ENCODE data around the gene PSORS1C2. TPM values are rescaled to one million over a fixed set of nuclear protein-coding genes. Genes with fewer than 3 reads are reported as not detected.
A peak's percentile ranks its signal among the peaks of the same experiment; 100 is the strongest.
"Not testable (repeated sequence)": the region's sequence is repeated elsewhere in the genome, so short reads cannot be mapped to it uniquely, and the experiment has no call there.

Gene PSORS1C2
- total RNA-seq, 1 donor from 2014 or later: not detected

- Mint-ChIP-seq H3K4me1 (ENCODE audit: low read depth) (peaks cover 6% of the 10 kb centered on the region), H3K9me3 (ENCODE audit: low read depth) (no peaks in the 10 kb centered on the region), H3K27me3 (ENCODE audit: low read depth) (no peaks in the 10 kb centered on the region), H3K4me3 (ENCODE audit: unreplicated experiment) (no peak overlapping the region), H3K36me3 (ENCODE audit: low read depth) (no peaks in the 10 kb centered on the region), H3K27ac (ENCODE audit: unreplicated experiment) (no peak overlapping the region)
- TF ChIP-seq, protein P1, sequence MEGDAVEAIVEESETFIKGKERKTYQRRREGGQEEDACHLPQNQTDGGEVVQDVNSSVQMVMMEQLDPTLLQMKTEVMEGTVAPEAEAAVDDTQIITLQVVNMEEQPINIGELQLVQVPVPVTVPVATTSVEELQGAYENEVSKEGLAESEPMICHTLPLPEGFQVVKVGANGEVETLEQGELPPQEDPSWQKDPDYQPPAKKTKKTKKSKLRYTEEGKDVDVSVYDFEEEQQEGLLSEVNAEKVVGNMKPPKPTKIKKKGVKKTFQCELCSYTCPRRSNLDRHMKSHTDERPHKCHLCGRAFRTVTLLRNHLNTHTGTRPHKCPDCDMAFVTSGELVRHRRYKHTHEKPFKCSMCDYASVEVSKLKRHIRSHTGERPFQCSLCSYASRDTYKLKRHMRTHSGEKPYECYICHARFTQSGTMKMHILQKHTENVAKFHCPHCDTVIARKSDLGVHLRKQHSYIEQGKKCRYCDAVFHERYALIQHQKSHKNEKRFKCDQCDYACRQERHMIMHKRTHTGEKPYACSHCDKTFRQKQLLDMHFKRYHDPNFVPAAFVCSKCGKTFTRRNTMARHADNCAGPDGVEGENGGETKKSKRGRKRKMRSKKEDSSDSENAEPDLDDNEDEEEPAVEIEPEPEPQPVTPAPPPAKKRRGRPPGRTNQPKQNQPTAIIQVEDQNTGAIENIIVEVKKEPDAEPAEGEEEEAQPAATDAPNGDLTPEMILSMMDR (IDR thresholded peaks at IDR 0.05): no peak
- no peak for DNase-seq (ENCODE audit: low spot score)
These were observed 34.5 kb upstream of the PSORS1C2 start for GRCh38 chr6:31173406-31173805.

- Mint-ChIP-seq H3K4me3 (ENCODE audit: unreplicated experiment) (no peak overlapping the region), H3K27me3 (ENCODE audit: low read depth) (no peaks in the 10 kb centered on the region), H3K27ac (ENCODE audit: unreplicated experiment) (no peak overlapping the region), H3K36me3 (ENCODE audit: low read depth) (no peaks in the 10 kb centered on the region), H3K9me3 (ENCODE audit: low read depth) (no peaks in the 10 kb centered on the region), H3K4me1 (ENCODE audit: low read depth) (peaks cover 6% of the 10 kb centered on the region)
- DNase-seq (ENCODE audit: low spot score): no peak
- TF ChIP-seq, protein P1 (IDR thresholded peaks at IDR 0.05): no peak
These were observed 34.1 kb upstream of the PSORS1C2 start for GRCh38 chr6:31172973-31173384.

- Mint-ChIP-seq H3K4me3 (ENCODE audit: unreplicated experiment) (no peak overlapping the region), H3K27ac (ENCODE audit: unreplicated experiment) (no peak overlapping the region), H3K36me3 (ENCODE audit: low read depth) (no peaks in the 10 kb centered on the region), H3K4me1 (ENCODE audit: low read depth) (peaks cover 6% of the 10 kb centered on the region), H3K9me3 (ENCODE audit: low read depth) (no peaks in the 10 kb centered on the region), H3K27me3 (ENCODE audit: low read depth) (no peaks in the 10 kb centered on the region)
- TF ChIP-seq, protein P1 (IDR thresholded peaks at IDR 0.05): no peak
- DNase-seq (ENCODE audit: low spot score): no peak
These were observed 33.4 kb upstream of the PSORS1C2 start for GRCh38 chr6:31171931-31172905.

DNA sequence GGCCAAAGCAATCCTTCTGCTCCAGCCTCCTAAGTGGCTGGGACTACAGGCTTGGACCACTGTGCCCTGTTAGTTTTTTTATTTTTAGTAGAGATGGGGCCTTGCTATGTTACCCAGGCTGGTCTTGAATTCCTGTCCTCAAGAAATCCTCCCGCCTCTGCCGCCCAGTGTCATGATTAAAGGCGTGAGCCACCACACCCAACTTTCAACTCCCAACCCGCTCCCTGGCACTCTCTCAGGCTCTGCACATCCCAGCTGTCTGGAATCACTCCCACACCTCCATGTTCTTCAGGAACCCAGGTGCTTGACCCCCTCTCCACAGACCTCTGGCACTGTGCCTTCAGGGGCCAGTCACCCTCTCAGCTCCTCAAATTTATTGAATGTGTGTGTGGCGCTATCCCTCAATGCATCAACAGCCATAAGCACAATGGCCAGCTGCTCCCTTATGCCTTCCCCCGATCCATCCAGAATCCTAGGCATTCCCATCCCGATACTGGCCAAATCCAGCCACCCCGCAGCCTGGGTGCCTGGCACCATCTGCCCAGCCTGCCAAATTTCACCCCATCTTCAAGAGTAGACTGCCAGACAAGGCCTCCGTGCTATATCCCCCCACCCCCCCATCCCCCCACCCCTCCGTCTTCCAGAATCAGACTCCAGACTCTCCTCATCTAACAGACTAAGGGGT is 32.3 kb upstream of the PSORS1C2 start:
- no peaks in the 10 kb centered on the region for H3K36me3 Mint-ChIP-seq (ENCODE audit: low read depth)
- H3K9me3 Mint-ChIP-seq (ENCODE audit: low read depth): no peaks in the 10 kb centered on the region
- no peak overlapping the region for H3K4me3 Mint-ChIP-seq (ENCODE audit: unreplicated experiment)
- peak; percentile 11 for DNase-seq (ENCODE audit: low spot score)
- no peaks in the 10 kb centered on the region for H3K27me3 Mint-ChIP-seq (ENCODE audit: low read depth)
- peaks cover 5% of the 10 kb centered on the region for H3K4me1 Mint-ChIP-seq (ENCODE audit: low read depth)
- TF ChIP-seq, protein P1 (IDR thresholded peaks at IDR 0.05): no peak
- H3K27ac Mint-ChIP-seq (ENCODE audit: unreplicated experiment): no peak overlapping the region

DNA sequence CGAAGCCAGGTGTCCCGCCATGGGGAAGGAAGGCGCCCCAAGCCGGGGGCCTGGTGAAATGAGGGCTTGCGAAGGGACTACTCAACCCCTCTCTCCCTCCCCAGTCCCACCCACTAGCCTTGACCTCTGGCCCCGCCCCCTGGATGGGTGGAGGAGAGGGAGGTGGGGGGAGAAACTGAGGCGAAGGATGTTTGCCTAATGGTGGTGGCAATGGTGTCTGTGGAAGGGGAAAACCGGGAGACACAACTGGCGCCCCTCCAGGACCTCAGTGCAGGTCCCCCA is 31.7 kb upstream of the PSORS1C2 start, which contains the start of gene POU5F1:
POU5F1 (minus strand) TSS at position 83 of the 282 bp plus-strand sequence; CDS start at position 21, 62 bp downstream.
- Mint-ChIP-seq H3K4me3 (ENCODE audit: unreplicated experiment) (no peak within 1 kb of the TSS), H3K9me3 (ENCODE audit: low read depth) (no peaks in the 10 kb centered on the region), H3K4me1 (ENCODE audit: low read depth) (no peaks in the 10 kb centered on the region), H3K36me3 (ENCODE audit: low read depth) (no peaks in the 10 kb centered on the region), H3K27me3 (ENCODE audit: low read depth) (no peaks in the 10 kb centered on the region), H3K27ac (ENCODE audit: unreplicated experiment) (no peak within 1 kb of the TSS)
- TF ChIP-seq, protein P1 (IDR thresholded peaks at IDR 0.05): no peak
- DNase-seq (ENCODE audit: low spot score): peak; percentile 49

GRCh38 chr6:31169858-31170599 is 31.2 kb upstream of the PSORS1C2 start:
- DNase-seq (ENCODE audit: low spot score): peak; percentile 87
- not testable (repeated sequence) for H3K4me1 Mint-ChIP-seq (ENCODE audit: low read depth); H3K27ac Mint-ChIP-seq (ENCODE audit: unreplicated experiment); H3K36me3 Mint-ChIP-seq (ENCODE audit: low read depth); H3K9me3 Mint-ChIP-seq (ENCODE audit: low read depth); H3K27me3 Mint-ChIP-seq (ENCODE audit: low read depth); H3K4me3 Mint-ChIP-seq (ENCODE audit: unreplicated experiment)
